ENCODE results near the gene ANKRD30B.
"Not testable (repeated sequence)": the region's sequence is repeated elsewhere in the genome, so short reads cannot be mapped to it uniquely, and the experiment has no call there.

Gene ANKRD30B, protein sequence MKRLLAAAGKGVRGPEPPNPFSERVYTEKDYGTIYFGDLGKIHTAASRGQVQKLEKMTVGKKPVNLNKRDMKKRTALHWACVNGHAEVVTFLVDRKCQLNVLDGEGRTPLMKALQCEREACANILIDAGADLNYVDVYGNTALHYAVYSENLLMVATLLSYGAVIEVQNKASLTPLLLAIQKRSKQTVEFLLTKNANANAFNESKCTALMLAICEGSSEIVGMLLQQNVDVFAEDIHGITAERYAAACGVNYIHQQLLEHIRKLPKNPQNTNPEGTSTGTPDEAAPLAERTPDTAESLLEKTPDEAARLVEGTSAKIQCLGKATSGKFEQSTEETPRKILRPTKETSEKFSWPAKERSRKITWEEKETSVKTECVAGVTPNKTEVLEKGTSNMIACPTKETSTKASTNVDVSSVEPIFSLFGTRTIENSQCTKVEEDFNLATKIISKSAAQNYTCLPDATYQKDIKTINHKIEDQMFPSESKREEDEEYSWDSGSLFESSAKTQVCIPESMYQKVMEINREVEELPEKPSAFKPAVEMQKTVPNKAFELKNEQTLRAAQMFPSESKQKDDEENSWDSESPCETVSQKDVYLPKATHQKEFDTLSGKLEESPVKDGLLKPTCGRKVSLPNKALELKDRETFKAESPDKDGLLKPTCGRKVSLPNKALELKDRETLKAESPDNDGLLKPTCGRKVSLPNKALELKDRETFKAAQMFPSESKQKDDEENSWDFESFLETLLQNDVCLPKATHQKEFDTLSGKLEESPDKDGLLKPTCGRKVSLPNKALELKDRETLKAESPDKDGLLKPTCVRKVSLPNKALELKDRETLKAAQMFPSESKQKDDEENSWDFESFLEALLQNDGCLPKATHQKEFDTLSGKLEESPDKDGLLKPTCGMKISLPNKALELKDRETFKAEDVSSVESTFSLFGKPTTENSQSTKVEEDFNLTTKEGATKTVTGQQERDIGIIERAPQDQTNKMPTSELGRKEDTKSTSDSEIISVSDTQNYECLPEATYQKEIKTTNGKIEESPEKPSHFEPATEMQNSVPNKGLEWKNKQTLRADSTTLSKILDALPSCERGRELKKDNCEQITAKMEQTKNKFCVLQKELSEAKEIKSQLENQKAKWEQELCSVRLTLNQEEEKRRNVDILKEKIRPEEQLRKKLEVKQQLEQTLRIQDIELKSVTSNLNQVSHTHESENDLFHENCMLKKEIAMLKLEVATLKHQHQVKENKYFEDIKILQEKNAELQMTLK (N-terminal part only)

GRCh38 chr18:14747513-14748474 is at the start of gene ANKRD30B:
Gene ANKRD30B (plus strand): TSS chr18:14748172. CDS start chr18:14748420, 248 bp downstream.
- DNase-seq = no peak

GRCh38 chr18:14701286-14702040 is 46.5 kb upstream of the ANKRD30B start:
- not testable (repeated sequence) for DNase-seq

GRCh38 chr18:14709761-14710160 is 38.2 kb upstream of the ANKRD30B start:
- not testable (repeated sequence) for DNase-seq

- not testable (repeated sequence) for DNase-seq
These were observed 26.4 kb upstream of the ANKRD30B start for GRCh38 chr18:14721569-14721968.

DNA sequence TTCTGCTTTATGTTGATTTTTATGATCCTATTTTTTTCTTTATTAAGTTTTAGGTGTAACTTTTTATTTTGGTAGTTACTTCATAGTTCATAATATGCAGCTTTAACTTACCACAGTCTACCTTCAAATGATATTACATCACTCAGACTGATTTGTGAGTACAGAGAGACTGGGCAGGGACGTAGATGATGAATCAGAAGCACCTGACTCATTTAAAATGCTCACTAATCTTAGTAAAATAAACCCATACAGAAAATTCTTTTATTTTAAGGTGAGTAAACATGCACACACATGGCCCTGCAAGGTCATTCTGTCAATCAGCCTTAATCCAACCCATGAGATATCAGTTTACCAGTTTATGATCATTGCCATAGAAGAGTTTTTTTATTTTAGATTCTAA is 8.9 kb upstream of the ANKRD30B start:
- DNase-seq = not testable (repeated sequence)

GRCh38 chr18:14746897-14747296 is 1.1 kb upstream of the ANKRD30B start:
- no peak for DNase-seq

GRCh38 chr18:14748496-14748895 is 524 bp downstream of the ANKRD30B start:
- no peak for DNase-seq

- not testable (repeated sequence) for DNase-seq
These were observed 15.6 kb downstream of the ANKRD30B start for GRCh38 chr18:14763566-14763965.

GRCh38 chr18:14767474-14767873 is 19.5 kb downstream of the ANKRD30B start:
- no peak for DNase-seq

DNA sequence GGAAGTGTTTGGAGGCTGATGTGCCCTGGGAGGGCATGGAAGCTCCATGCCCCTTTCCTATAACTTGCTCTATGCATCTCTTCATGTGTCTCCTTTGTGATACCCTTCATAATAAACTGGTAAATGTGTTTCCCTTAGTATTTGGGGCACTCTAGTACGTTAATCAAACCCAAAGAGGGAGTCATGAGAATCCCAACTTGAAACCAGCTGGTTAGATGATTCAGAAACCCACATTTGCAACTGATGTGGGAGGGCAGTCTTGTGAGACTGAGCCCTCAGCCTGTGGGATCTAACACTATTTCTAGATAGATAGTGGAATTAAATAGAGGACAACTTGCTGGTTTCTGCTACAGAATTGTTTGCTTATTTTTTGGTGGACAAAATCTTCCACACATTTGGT is 20.3 kb downstream of the ANKRD30B start:
- DNase-seq = no peak

DNA sequence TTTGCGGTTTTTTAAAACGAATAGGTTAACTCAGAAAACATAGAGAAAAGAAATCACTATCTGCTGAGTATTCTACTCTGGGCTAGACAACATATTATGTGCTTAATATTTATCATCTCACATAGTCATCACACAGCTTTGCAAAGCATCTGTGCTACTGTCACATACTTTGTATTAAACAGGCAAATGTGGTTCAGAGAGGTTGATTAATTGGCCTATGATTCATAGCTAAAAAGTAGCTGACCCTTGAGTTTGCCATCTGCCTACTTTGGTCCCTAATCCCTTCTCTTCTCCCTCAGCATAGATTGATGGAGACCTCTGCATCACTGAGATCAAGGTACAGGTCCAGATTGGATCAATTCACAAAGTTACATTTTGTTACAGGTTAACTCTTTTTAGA is 21.4 kb downstream of the ANKRD30B start:
- DNase-seq = no peak

- no peak for DNase-seq
These were observed 28.8 kb downstream of the ANKRD30B start for GRCh38 chr18:14776801-14777200.

DNA sequence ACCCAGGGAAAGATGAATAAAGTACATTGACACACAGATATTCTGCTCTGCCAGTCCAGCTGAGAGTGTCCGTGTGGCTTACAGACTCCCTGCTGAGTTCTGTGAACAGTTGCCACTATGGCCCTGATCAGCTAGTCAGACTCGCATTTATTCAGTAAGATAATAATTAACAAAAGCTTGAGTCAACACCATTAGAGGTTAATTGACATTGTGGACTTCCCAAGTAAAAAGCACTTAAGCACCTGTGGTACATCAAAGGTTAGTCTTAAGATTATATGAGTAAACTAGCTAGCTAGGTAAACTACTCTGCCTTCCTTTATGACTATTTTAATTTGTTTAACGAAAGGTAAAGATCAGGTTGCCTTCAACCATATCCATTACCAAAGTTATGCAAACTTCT is 33.7 kb downstream of the ANKRD30B start:
- DNase-seq = no peak

DNA sequence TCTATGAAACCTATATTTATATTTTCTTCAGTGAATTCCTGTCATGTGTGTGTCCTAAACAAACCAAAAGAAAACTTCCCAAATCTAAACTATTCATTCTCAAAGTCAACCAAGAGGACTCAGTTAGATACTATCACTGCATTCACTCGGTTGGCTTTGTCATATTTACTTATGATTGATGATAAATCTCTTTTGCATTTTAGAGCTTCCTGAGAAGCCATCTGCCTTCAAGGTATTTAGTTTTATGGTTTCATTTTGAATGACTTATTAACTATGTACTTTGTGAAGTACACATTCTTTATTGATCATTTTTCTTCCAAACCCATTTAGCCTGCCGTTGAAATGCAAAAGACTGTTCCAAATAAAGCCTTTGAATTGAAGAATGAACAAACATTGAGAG is 36.2 kb downstream of the ANKRD30B start:
- no peak for DNase-seq

- DNase-seq = not testable (repeated sequence)
These were observed 48.9 kb downstream of the ANKRD30B start for GRCh38 chr18:14796876-14797275.

- not testable (repeated sequence) for DNase-seq
These were observed 50.2 kb downstream of the ANKRD30B start for GRCh38 chr18:14797969-14798764.

- not testable (repeated sequence) for DNase-seq
These were observed 63.1 kb downstream of the ANKRD30B start for GRCh38 chr18:14811081-14811480.

GRCh38 chr18:14826972-14827632 is 79.1 kb downstream of the ANKRD30B start:
- DNase-seq = not testable (repeated sequence)

GRCh38 chr18:14841607-14842006 is 93.6 kb downstream of the ANKRD30B start:
- DNase-seq = not testable (repeated sequence)

Data from bone marrow (tissue), 2 donors.